Muscle of leg (tissue), 16 donors: ENCODE results near the gene SLC9C2. TPM values are rescaled to one million over a fixed set of nuclear protein-coding genes. Genes with fewer than 3 reads are reported as not detected.
"Not testable (repeated sequence)": the region's sequence is repeated elsewhere in the genome, so short reads cannot be mapped to it uniquely, and the experiment has no call there.

Experiments
- DNase-seq: peaks from one replicate; pipeline ENCODE4 v3.0.0; 2013
- H3K27ac ChIP-seq: one replicate; pipeline ENCODE4 v1.5.1; 2013; ENCODE audit warnings: mild to moderate bottlenecking, low read length, control low read depth
- H3K27me3 ChIP-seq: one replicate; pipeline ENCODE4 v1.6.1; 2013; ENCODE audit warnings: low read length; ENCODE audit not compliant: control insufficient read depth, insufficient read depth
- H3K36me3 ChIP-seq: one replicate; pipeline ENCODE4 v1.6.1; 2013; ENCODE audit warnings: low read length; ENCODE audit not compliant: control insufficient read depth, insufficient read depth
- H3K4me1 ChIP-seq: one replicate; pipeline ENCODE4 v1.6.1; 2013; ENCODE audit warnings: low read length; ENCODE audit not compliant: control insufficient read depth, insufficient read depth
- H3K4me3 ChIP-seq: one replicate; pipeline ENCODE4 v1.5.1; 2013; ENCODE audit warnings: low read length, control low read depth
- H3K9me3 ChIP-seq: replicated peaks from 2 replicates; pipeline ENCODE4 v1.6.1; 2013; ENCODE audit warnings: low read depth, low read length; ENCODE audit not compliant: control insufficient read depth
- WGBS: methylation state at CpG from one replicate; pipeline ENCODE4 v1.1.5; 2013; ENCODE audit warnings: missing lambda C conversion rate; ENCODE audit not compliant: insufficient coverage; 5-methylcytosine and 5-hydroxymethylcytosine counted together
- long read RNA-seq, 11 donors: transcript quantifications; one replicate each; lab custom pipeline, GENCODE V29; 2026
- polyA plus RNA-seq, 8 donors: library from polyadenylated mRNA; unstranded; fragments of 120-200 nt; gene quantifications; one replicate each; pipeline versions ENCODE4 v1.2.1 to v1.2.3, GENCODE V29; 2013; ENCODE audit warnings: inconsistent platforms in 1 of 8, low replicate concordance in 1 of 8; ENCODE audit not compliant: insufficient read length in 8 of 8, insufficient read depth in 1 of 8
- total RNA-seq: library from RNA; stranded (reverse); fragments of 120-200 nt; gene quantifications from one replicate; pipeline ENCODE4 v1.2.4, GENCODE V29; 2013

Gene SLC9C2
- total RNA-seq: not detected
- under 1 TPM in 2 of 8 donors, not detected in 6; 0.36 to 0.44 TPM for polyA plus RNA-seq
- long read RNA-seq, donor 1: 0 reads
- long read RNA-seq, donor 2: 0 reads
- long read RNA-seq, donor 3: 0 reads
- long read RNA-seq, donor 4: 0 reads
- long read RNA-seq, donor 5: 0 reads
- long read RNA-seq, donor 6: 0 reads
- long read RNA-seq, donor 7: 0 reads
- long read RNA-seq, donor 8: 0 reads
- long read RNA-seq, donor 9: 0 reads
- long read RNA-seq, donor 10: 0 reads
- long read RNA-seq, donor 11: 0 reads

GRCh38 chr1:173603056-173603591 is at the start of gene SLC9C2:
TSS of gene SLC9C2 (minus strand) at chr1:173603072. CDS start at chr1:173601776, 1,296 bp downstream.
- H3K27me3 ChIP-seq: no peaks in the 10 kb centered on the region
- H3K4me1 ChIP-seq: no peaks in the 10 kb centered on the region
- H3K4me3 ChIP-seq: no peak within 1 kb of the TSS
- H3K36me3 ChIP-seq: no peaks in the 10 kb centered on the region
- no peak within 1 kb of the TSS for H3K27ac ChIP-seq
- no CpG with 5 or more reads among the region's 5 CpGs for WGBS
- peak; percentile 21 for DNase-seq
- H3K9me3 ChIP-seq: no peaks in the 10 kb centered on the region

GRCh38 chr1:173648880-173649605 is 46.2 kb upstream of the SLC9C2 start:
- no peak for DNase-seq
- Histone ChIP-seq H3K4me3 (no peak overlapping the region), H3K36me3 (no peaks in the 10 kb centered on the region), H3K27ac (no peak overlapping the region), H3K27me3 (no peaks in the 10 kb centered on the region), H3K4me1 (no peaks in the 10 kb centered on the region), H3K9me3 (no peaks in the 10 kb centered on the region)

GRCh38 chr1:173646656-173647055 is 43.8 kb upstream of the SLC9C2 start:
- WGBS: 80% methylated on average over 1 of the region's 3 CpGs

GRCh38 chr1:173642450-173643139 is 39.7 kb upstream of the SLC9C2 start:
- not testable (repeated sequence) for H3K36me3 ChIP-seq, H3K9me3 ChIP-seq, H3K27ac ChIP-seq, H3K4me3 ChIP-seq, H3K27me3 ChIP-seq, DNase-seq, H3K4me1 ChIP-seq
- 87% methylated on average over 4 of the region's 4 CpGs for WGBS

More at GRCh38 chr1:173646656-173647055, 43.8 kb upstream of the SLC9C2 start:
- Histone ChIP-seq H3K4me1 (no peaks in the 10 kb centered on the region), H3K27me3 (no peaks in the 10 kb centered on the region), H3K36me3 (no peaks in the 10 kb centered on the region), H3K9me3 (no peaks in the 10 kb centered on the region), H3K27ac (no peak overlapping the region), H3K4me3 (no peak overlapping the region)
- DNase-seq: no peak

GRCh38 chr1:173639102-173639501 is 36.2 kb upstream of the SLC9C2 start:
- Histone ChIP-seq H3K27me3 (no peaks in the 10 kb centered on the region), H3K4me1 (no peaks in the 10 kb centered on the region), H3K36me3 (no peaks in the 10 kb centered on the region), H3K27ac (no peak overlapping the region), H3K4me3 (no peak overlapping the region), H3K9me3 (no peaks in the 10 kb centered on the region)
- no peak for DNase-seq
- WGBS: no CpG with 5 or more reads among the region's 2 CpGs

GRCh38 chr1:173638043-173639021 is 35.5 kb upstream of the SLC9C2 start:
- 93% methylated on average over 4 of the region's 12 CpGs for WGBS
- H3K4me1 ChIP-seq: no peaks in the 10 kb centered on the region
- no peak overlapping the region for H3K4me3 ChIP-seq
- no peaks in the 10 kb centered on the region for H3K36me3 ChIP-seq
- DNase-seq: no peak
- H3K27ac ChIP-seq: no peak overlapping the region
- H3K27me3 ChIP-seq: no peaks in the 10 kb centered on the region
- H3K9me3 ChIP-seq: no peaks in the 10 kb centered on the region

GRCh38 chr1:173637236-173638042 is 34.6 kb upstream of the SLC9C2 start:
- not testable (repeated sequence) for DNase-seq, H3K9me3 ChIP-seq, H3K27ac ChIP-seq, H3K4me3 ChIP-seq, H3K27me3 ChIP-seq, H3K36me3 ChIP-seq, H3K4me1 ChIP-seq
- 85% methylated on average over 4 of the region's 6 CpGs for WGBS

- H3K9me3 ChIP-seq: no peaks in the 10 kb centered on the region
- DNase-seq: no peak
- H3K4me1 ChIP-seq: no peaks in the 10 kb centered on the region
- no CpG with 5 or more reads among the region's 1 CpG for WGBS
- H3K27ac ChIP-seq: no peak within 1 kb of the TSS
- H3K36me3 ChIP-seq: no peaks in the 10 kb centered on the region
- H3K4me3 ChIP-seq: no peak within 1 kb of the TSS
- H3K27me3 ChIP-seq: no peaks in the 10 kb centered on the region
These were observed 32.2 kb upstream of the SLC9C2 start, which contains the start of gene TEX50 for GRCh38 chr1:173635116-173635515. TSS of gene TEX50 (plus strand) at chr1:173635338. CDS start at chr1:173635522, 184 bp downstream.

GRCh38 chr1:173628888-173629287 is 26.0 kb upstream of the SLC9C2 start:
- H3K4me3 ChIP-seq: no peak overlapping the region
- H3K9me3 ChIP-seq: no peaks in the 10 kb centered on the region
- peaks cover 2% of the 10 kb centered on the region for H3K27me3 ChIP-seq
- H3K36me3 ChIP-seq: no peaks in the 10 kb centered on the region
- no peak overlapping the region for H3K27ac ChIP-seq
- WGBS: 100% methylated on average over 2 of the region's 3 CpGs
- no peaks in the 10 kb centered on the region for H3K4me1 ChIP-seq
- DNase-seq: no peak
